ACC112 (cell line): Measurements from ENCODE around the gene ADPRHL1.

Source experiments
- H2AFZ ChIP-seq: fragments of 200-600 bp; sonication (generic); one replicate; pipeline ENCODE4 v1.6.0; 2017; ENCODE audit warnings: antibody characterized with exemption, low read length; ENCODE audit not compliant: unreplicated experiment
- H3K27ac ChIP-seq: fragments of 200-600 bp; sonication (generic); 2 replicates; pipeline ENCODE4 v1.5.1; 2014; ENCODE audit warnings: low read depth, mild to moderate bottlenecking, antibody characterized with exemption, low read length, moderate library complexity
- H3K27me3 ChIP-seq: fragments of 200-600 bp; sonication (generic); 2 replicates; pipeline ENCODE4 v1.6.1; 2014; ENCODE audit warnings: mild to moderate bottlenecking, antibody characterized with exemption, low read length, moderate library complexity, mixed read lengths; ENCODE audit not compliant: insufficient read depth
- H3K36me3 ChIP-seq: fragments of 200-600 bp; sonication (generic); 2 replicates; pipeline ENCODE4 v1.6.1; 2016; ENCODE audit warnings: mild to moderate bottlenecking, antibody characterized with exemption, low read length, moderate library complexity, mixed read lengths; ENCODE audit not compliant: insufficient read depth
- H3K4me1 ChIP-seq: fragments of 200-600 bp; sonication (generic); one replicate; pipeline ENCODE4 v1.6.1; 2016; ENCODE audit warnings: low read length, mixed read lengths; ENCODE audit not compliant: insufficient read depth, unreplicated experiment, control insufficient read depth
- H3K4me3 ChIP-seq: fragments of 200-600 bp; sonication (generic); 2 replicates; pipeline ENCODE4 v1.5.1; 2014; ENCODE audit warnings: mild to moderate bottlenecking, low read depth, low read length
- H3K79me2 ChIP-seq: fragments of 200-600 bp; sonication (generic); one replicate; pipeline ENCODE4 v1.6.0; 2016; ENCODE audit warnings: low read length; ENCODE audit not compliant: control insufficient read depth, unreplicated experiment, insufficient read depth

ADPRHL1 gene

GRCh38 chr13:113431171-113431570 is 22.1 kb downstream of the ADPRHL1 start:
- no peak overlapping the region for H3K27ac ChIP-seq
- H3K79me2 ChIP-seq, result no peaks in the 10 kb centered on the region
- H3K36me3 ChIP-seq, result no peaks in the 10 kb centered on the region
- no peak overlapping the region for H3K4me3 ChIP-seq
- no peaks in the 10 kb centered on the region for H3K27me3 ChIP-seq
- no peaks in the 10 kb centered on the region for H3K4me1 ChIP-seq
- H2AFZ ChIP-seq, result no peak overlapping the region

- no peaks in the 10 kb centered on the region for H3K4me1 ChIP-seq
- H3K27me3 ChIP-seq, result no peaks in the 10 kb centered on the region
Measured at GRCh38 chr13:113430378-113431110, 22.7 kb downstream of the ADPRHL1 start.

GRCh38 chr13:113429608-113429985 is 23.7 kb downstream of the ADPRHL1 start:
- Histone ChIP-seq H3K4me1 (no peaks in the 10 kb centered on the region), H3K36me3 (no peaks in the 10 kb centered on the region), H3K4me3 (no peak overlapping the region), H3K27ac (no peak overlapping the region), H3K27me3 (no peaks in the 10 kb centered on the region), H3K79me2 (no peaks in the 10 kb centered on the region), H2AFZ (no peak overlapping the region)

More at GRCh38 chr13:113430378-113431110, 22.7 kb downstream of the ADPRHL1 start:
- Histone ChIP-seq H3K79me2 (no peaks in the 10 kb centered on the region), H3K36me3 (no peaks in the 10 kb centered on the region), H2AFZ (no peak overlapping the region), H3K27ac (no peak overlapping the region), H3K4me3 (no peak overlapping the region)

- Histone ChIP-seq H3K4me3 (no peak overlapping the region), H3K36me3 (no peaks in the 10 kb centered on the region), H3K27me3 (no peaks in the 10 kb centered on the region), H3K79me2 (no peaks in the 10 kb centered on the region), H3K27ac (no peak overlapping the region), H2AFZ (no peak overlapping the region), H3K4me1 (no peaks in the 10 kb centered on the region)
Measured at GRCh38 chr13:113428871-113429607, 24.2 kb downstream of the ADPRHL1 start.

- H3K27me3 ChIP-seq, result no peaks in the 10 kb centered on the region
- H3K36me3 ChIP-seq, result no peaks in the 10 kb centered on the region
- no peak overlapping the region for H2AFZ ChIP-seq
- H3K27ac ChIP-seq, result no peak overlapping the region
- H3K4me3 ChIP-seq, result no peak overlapping the region
- H3K79me2 ChIP-seq, result no peaks in the 10 kb centered on the region
- no peaks in the 10 kb centered on the region for H3K4me1 ChIP-seq
Measured at GRCh38 chr13:113428469-113428865, 24.8 kb downstream of the ADPRHL1 start.

- Histone ChIP-seq H3K79me2 (no peaks in the 10 kb centered on the region), H3K4me1 (no peaks in the 10 kb centered on the region), H3K27me3 (no peaks in the 10 kb centered on the region), H2AFZ (no peak overlapping the region), H3K4me3 (no peak overlapping the region), H3K27ac (no peak overlapping the region), H3K36me3 (no peaks in the 10 kb centered on the region)
Measured at GRCh38 chr13:113427562-113428468, 25.5 kb downstream of the ADPRHL1 start.

- no peaks in the 10 kb centered on the region for H3K36me3 ChIP-seq
- no peak overlapping the region for H2AFZ ChIP-seq
- no peak overlapping the region for H3K27ac ChIP-seq
- no peaks in the 10 kb centered on the region for H3K79me2 ChIP-seq
- H3K4me1 ChIP-seq, result peaks cover under 1% of the 10 kb centered on the region
- no peak overlapping the region for H3K4me3 ChIP-seq
- H3K27me3 ChIP-seq, result no peaks in the 10 kb centered on the region
Measured at GRCh38 chr13:113426591-113426986, 26.7 kb downstream of the ADPRHL1 start.

GRCh38 chr13:113425941-113426590 is 27.2 kb downstream of the ADPRHL1 start:
- Histone ChIP-seq H2AFZ (no peak overlapping the region), H3K27me3 (no peaks in the 10 kb centered on the region), H3K4me3 (no peak overlapping the region), H3K36me3 (no peaks in the 10 kb centered on the region), H3K4me1 (peaks cover 3% of the 10 kb centered on the region), H3K27ac (no peak overlapping the region), H3K79me2 (no peaks in the 10 kb centered on the region)

GRCh38 chr13:113423520-113424163 is 29.6 kb downstream of the ADPRHL1 start:
- Histone ChIP-seq H3K36me3 (no peaks in the 10 kb centered on the region), H3K4me1 (peaks cover 3% of the 10 kb centered on the region), H3K27ac (no peak overlapping the region), H3K79me2 (no peaks in the 10 kb centered on the region), H3K4me3 (no peak overlapping the region), H2AFZ (no peak overlapping the region), H3K27me3 (no peaks in the 10 kb centered on the region)
